BLaER1 treated with 17β-estradiol and CSF1 and Interleukin-3, amounts not matched to agents 10 nM and 100 nM (cell line): Measurements from ENCODE around the gene RBMS1.
A peak's percentile ranks its signal among the peaks of the same experiment; 100 is the strongest.

Source experiments
- H3K27ac ChIP-seq, 11 experiments: shearing (Covaris generic); formaldehyde crosslinking; 2 replicates each; pipeline ENCODE4 v1.8.1; 2022
- H3K27me3 ChIP-seq, 11 experiments: shearing (Covaris generic); formaldehyde crosslinking; 2 replicates each; pipeline ENCODE4 v1.8.1; 2022
- H3K36me3 ChIP-seq, 11 experiments: shearing (Covaris generic); formaldehyde crosslinking; 2 replicates each; pipeline ENCODE4 v1.8.1; 2022
- H3K4me1 ChIP-seq, 10 experiments: shearing (Covaris generic); formaldehyde crosslinking; 2 replicates each; pipeline ENCODE4 v1.8.1; 2022
- H3K4me2 ChIP-seq, 11 experiments: shearing (Covaris generic); formaldehyde crosslinking; 2 replicates each; pipeline ENCODE4 v1.8.1; 2022
- H3K4me3 ChIP-seq, 10 experiments: shearing (Covaris generic); formaldehyde crosslinking; 2 replicates each; pipeline ENCODE4 v1.8.1; 2022
- H3K9ac ChIP-seq, 11 experiments: shearing (Covaris generic); formaldehyde crosslinking; 2 replicates each; pipeline ENCODE4 v1.8.1; 2022
- H3K9me3 ChIP-seq, 11 experiments: shearing (Covaris generic); formaldehyde crosslinking; replicated peaks in 1 of 11; 2 replicates each; pipeline ENCODE4 v1.8.1; 2022
- H4K20me1 ChIP-seq, 11 experiments: shearing (Covaris generic); formaldehyde crosslinking; 2 replicates each; pipeline ENCODE4 v1.8.1; 2022
- Cebpa-rat ChIP-seq, 11 experiments: shearing (Covaris generic); IDR thresholded peaks; 2 replicates each; pipeline ENCODE4 v1.8.1; 2022

Gene RBMS1

DNA sequence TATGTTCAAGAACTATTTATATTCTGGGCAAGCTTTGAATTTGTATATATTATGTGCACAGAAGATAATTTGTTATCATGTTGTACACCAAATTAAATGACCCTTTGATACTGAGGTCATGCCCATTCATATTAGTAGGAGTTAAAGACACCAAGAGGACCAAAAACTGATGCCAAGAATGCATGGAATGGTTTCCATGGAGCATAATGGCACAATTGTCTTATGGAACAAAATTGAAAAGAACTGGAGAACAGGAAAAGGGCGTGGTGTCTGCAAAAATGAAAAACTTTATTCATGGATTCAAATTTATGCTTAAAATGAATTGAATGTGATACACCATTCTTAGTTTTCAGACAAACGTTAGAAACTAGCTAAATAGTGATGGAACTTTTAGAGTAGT, 24.1 kb upstream of the RBMS1 start:
- no peak overlapping the region for H3K4me3 ChIP-seq
- H3K36me3 ChIP-seq: no peaks in the 10 kb centered on the region
- no peaks in the 10 kb centered on the region for H3K9me3 ChIP-seq
- H3K27me3 ChIP-seq: no peaks in the 10 kb centered on the region
- no peaks in the 10 kb centered on the region for H4K20me1 ChIP-seq
- no peak overlapping the region for H3K27ac ChIP-seq
- H3K4me2 ChIP-seq: peak overlapping the region in 2 of 11 experiments; percentile 29 to 38; a peak in 1 of 22 replicates
- peaks cover 2 to 15% (median 14%) of the 10 kb centered on the region in 10 experiments; a peak in 19 of 20 replicates for H3K4me1 ChIP-seq
- TF ChIP-seq Cebpa-rat (IDR thresholded peaks at IDR 0.05): no peak
- H3K9ac ChIP-seq: no peak overlapping the region

GRCh38 chr2:160516547-160517365, 23.1 kb upstream of the RBMS1 start:
- Histone ChIP-seq H3K27ac (no peak overlapping the region), H3K4me3 (no peak overlapping the region), H3K4me1 (peaks cover 0 to 15% (median 14%) of the 10 kb centered on the region in 10 experiments; a peak in 16 of 20 replicates), H4K20me1 (no peaks in the 10 kb centered on the region), H3K27me3 (no peaks in the 10 kb centered on the region), H3K9ac (no peak overlapping the region), H3K4me2 (peak overlapping the region in 10 of 11 experiments; percentile 10 to 60 (median 36); a peak in 18 of 22 replicates), H3K9me3 (no peaks in the 10 kb centered on the region), H3K36me3 (no peaks in the 10 kb centered on the region)
- no peak for TF ChIP-seq Cebpa-rat (IDR thresholded peaks at IDR 0.05)

DNA sequence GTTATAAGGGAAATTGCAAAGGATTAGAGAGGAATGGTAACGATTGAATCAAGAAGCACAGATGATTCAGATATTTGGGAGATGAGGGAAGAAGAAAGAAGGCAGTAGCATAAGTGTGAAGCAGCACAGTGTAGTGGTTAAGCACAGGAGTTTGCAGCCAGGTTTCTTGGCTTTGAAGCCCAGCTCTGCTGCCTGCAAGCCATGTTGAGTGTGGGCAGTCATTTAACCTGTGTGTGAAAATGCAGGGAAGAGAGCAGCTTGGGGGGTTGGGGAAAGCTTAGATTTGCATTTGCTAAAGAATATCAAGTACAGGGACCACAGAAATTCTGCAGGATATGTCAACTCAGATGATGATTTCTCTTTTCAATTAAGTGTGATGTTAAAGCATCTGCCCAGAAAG, 21.5 kb upstream of the RBMS1 start:
- Histone ChIP-seq H3K27me3 (no peaks in the 10 kb centered on the region), H3K9me3 (no peaks in the 10 kb centered on the region), H3K9ac (no peak overlapping the region), H3K4me2 (no peak overlapping the region), H3K36me3 (no peaks in the 10 kb centered on the region), H4K20me1 (no peaks in the 10 kb centered on the region), H3K4me3 (no peak overlapping the region), H3K4me1 (peaks cover 0 to 15% (median 14%) of the 10 kb centered on the region in 10 experiments; a peak in 16 of 20 replicates), H3K27ac (no peak overlapping the region)
- TF ChIP-seq Cebpa-rat (IDR thresholded peaks at IDR 0.05): no peak

GRCh38 chr2:160513120-160513519, 19.5 kb upstream of the RBMS1 start:
- H3K9me3 ChIP-seq: no peaks in the 10 kb centered on the region
- no peak overlapping the region for H3K4me2 ChIP-seq
- H3K9ac ChIP-seq: no peak overlapping the region
- TF ChIP-seq Cebpa-rat (IDR thresholded peaks at IDR 0.05): no peak
- H3K4me1 ChIP-seq: peaks cover 0 to 15% (median 14%) of the 10 kb centered on the region in 10 experiments; a peak in 16 of 20 replicates
- H3K27ac ChIP-seq: no peak overlapping the region
- no peaks in the 10 kb centered on the region for H4K20me1 ChIP-seq
- no peak overlapping the region for H3K4me3 ChIP-seq
- no peaks in the 10 kb centered on the region for H3K36me3 ChIP-seq
- no peaks in the 10 kb centered on the region for H3K27me3 ChIP-seq

GRCh38 chr2:160512491-160512890, 18.9 kb upstream of the RBMS1 start:
- no peak for TF ChIP-seq Cebpa-rat (IDR thresholded peaks at IDR 0.05)
- H3K4me1 ChIP-seq: peaks cover 0 to 14% (median 13%) of the 10 kb centered on the region in 10 experiments; a peak in 16 of 20 replicates
- no peaks in the 10 kb centered on the region for H3K36me3 ChIP-seq

GRCh38 chr2:160510617-160511016, 17.0 kb upstream of the RBMS1 start:
- no peaks in the 10 kb centered on the region for H4K20me1 ChIP-seq
- no peaks in the 10 kb centered on the region for H3K36me3 ChIP-seq
- H3K4me2 ChIP-seq: no peak overlapping the region
- no peak for TF ChIP-seq Cebpa-rat (IDR thresholded peaks at IDR 0.05)
- H3K27ac ChIP-seq: no peak overlapping the region
- no peaks in the 10 kb centered on the region for H3K9me3 ChIP-seq
- H3K9ac ChIP-seq: no peak overlapping the region
- H3K27me3 ChIP-seq: no peaks in the 10 kb centered on the region
- H3K4me1 ChIP-seq: no peaks in the 10 kb centered on the region
- H3K4me3 ChIP-seq: no peak overlapping the region

More at GRCh38 chr2:160512491-160512890, 18.9 kb upstream of the RBMS1 start:
- H4K20me1 ChIP-seq: no peaks in the 10 kb centered on the region
- no peak overlapping the region for H3K4me2 ChIP-seq
- H3K9me3 ChIP-seq: no peaks in the 10 kb centered on the region
- no peak overlapping the region for H3K4me3 ChIP-seq
- no peak overlapping the region for H3K9ac ChIP-seq
- H3K27ac ChIP-seq: no peak overlapping the region
- H3K27me3 ChIP-seq: no peaks in the 10 kb centered on the region

DNA sequence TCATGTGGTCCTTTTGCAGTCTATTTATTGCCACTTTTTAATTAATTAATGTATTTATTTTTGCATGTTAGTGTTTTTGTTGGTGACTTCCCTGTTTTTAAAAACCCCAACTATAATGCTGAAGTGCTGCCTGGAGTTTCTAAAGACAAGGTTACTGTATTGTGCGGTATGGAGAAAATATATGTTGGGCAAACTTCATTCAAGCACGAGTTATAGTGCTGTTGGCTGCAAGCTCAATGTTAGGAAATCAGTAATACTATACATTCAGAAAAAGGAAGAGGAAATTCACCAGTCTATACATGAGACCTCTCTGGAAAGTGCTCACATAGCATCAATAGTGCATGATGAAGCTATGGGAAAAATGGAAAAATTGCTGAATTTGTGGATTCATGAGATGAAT, 15.4 kb upstream of the RBMS1 start:
- Histone ChIP-seq H3K4me2 (no peak overlapping the region), H3K36me3 (no peaks in the 10 kb centered on the region), H3K27ac (no peak overlapping the region), H3K4me1 (peaks cover 0 to 8% (median 0%) of the 10 kb centered on the region in 10 experiments; a peak in 6 of 20 replicates), H3K9me3 (no peaks in the 10 kb centered on the region), H3K4me3 (no peak overlapping the region), H3K27me3 (no peaks in the 10 kb centered on the region), H4K20me1 (no peaks in the 10 kb centered on the region), H3K9ac (no peak overlapping the region)
- TF ChIP-seq Cebpa-rat (IDR thresholded peaks at IDR 0.05): no peak

GRCh38 chr2:160507464-160507863, 13.9 kb upstream of the RBMS1 start:
- no peak for TF ChIP-seq Cebpa-rat (IDR thresholded peaks at IDR 0.05)
- no peaks in the 10 kb centered on the region for H3K9me3 ChIP-seq
- no peaks in the 10 kb centered on the region for H4K20me1 ChIP-seq
- no peak overlapping the region for H3K4me3 ChIP-seq
- H3K9ac ChIP-seq: no peak overlapping the region
- H3K27ac ChIP-seq: no peak overlapping the region
- H3K4me2 ChIP-seq: no peak overlapping the region
- no peaks in the 10 kb centered on the region for H3K36me3 ChIP-seq
- H3K27me3 ChIP-seq: no peaks in the 10 kb centered on the region
- peaks cover 0 to 8% (median 0%) of the 10 kb centered on the region in 10 experiments; a peak in 6 of 20 replicates for H3K4me1 ChIP-seq

DNA sequence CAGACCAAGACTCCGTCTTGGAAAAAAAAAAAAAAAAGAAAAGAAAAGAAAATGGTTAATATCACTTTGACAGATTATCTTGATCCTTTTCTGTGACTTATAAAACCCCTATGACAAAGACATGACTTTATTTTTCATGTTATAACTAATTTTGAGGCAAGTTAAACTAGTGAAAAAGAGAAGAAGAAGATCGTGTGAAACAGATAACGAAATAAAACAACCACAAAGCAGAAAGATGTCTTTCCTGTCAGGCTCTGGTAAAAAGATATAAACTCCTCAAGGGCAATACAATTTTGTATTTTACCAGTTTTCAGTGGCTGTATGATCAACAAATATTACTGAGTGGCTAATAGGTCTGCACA, 13.4 kb upstream of the RBMS1 start:
- no peak overlapping the region for H3K4me3 ChIP-seq
- TF ChIP-seq Cebpa-rat (IDR thresholded peaks at IDR 0.05): no peak
- H3K4me2 ChIP-seq: no peak overlapping the region
- H3K27ac ChIP-seq: no peak overlapping the region
- H3K36me3 ChIP-seq: no peaks in the 10 kb centered on the region
- no peaks in the 10 kb centered on the region for H4K20me1 ChIP-seq
- H3K4me1 ChIP-seq: peaks cover 0 to 8% (median 0%) of the 10 kb centered on the region in 10 experiments; a peak in 6 of 20 replicates
- H3K9ac ChIP-seq: no peak overlapping the region
- no peaks in the 10 kb centered on the region for H3K9me3 ChIP-seq
- H3K27me3 ChIP-seq: no peaks in the 10 kb centered on the region
